ENCODE measurements around the gene SENP6. TPM values are rescaled to one million over a fixed set of nuclear protein-coding genes. Genes with fewer than 3 reads are reported as not detected.
"Not testable (repeated sequence)": the region's sequence is repeated elsewhere in the genome, so short reads cannot be mapped to it uniquely, and the experiment has no call there.

SENP6 gene
- polyA plus RNA-seq, 1 donor from 2014 or later: 113 TPM

DNA sequence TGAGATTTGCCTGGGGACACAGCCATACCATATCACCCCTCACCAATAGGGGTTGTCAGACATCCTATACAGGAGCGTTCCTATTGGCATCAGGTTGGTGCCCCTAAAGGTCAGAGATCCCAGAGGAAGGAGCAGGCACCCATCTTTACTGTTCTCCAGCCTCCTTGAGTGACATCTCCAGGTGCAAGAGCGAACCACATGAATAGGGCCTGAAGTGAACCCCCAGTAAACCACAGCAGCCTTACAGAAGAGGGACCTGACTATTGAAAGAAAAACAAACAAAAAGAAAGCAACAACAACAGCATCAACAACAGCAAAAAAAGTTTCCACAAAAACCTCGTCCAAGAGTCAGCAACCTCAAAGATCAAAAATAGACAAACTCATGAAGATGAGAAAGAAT lies 32.7 kb upstream of the SENP6 start:
- Histone ChIP-seq H3K4me3 (ENCODE audit: low read length) (no peak overlapping the region), H3F3A (ENCODE audit: insufficient read depth, low read length, poor library complexity, severe bottlenecking) (no peaks in the 10 kb centered on the region), H3K27ac (ENCODE audit: low read length) (no peak overlapping the region), H3K9me2 (ENCODE audit: insufficient read depth, low read length) (no peaks in the 10 kb centered on the region), H3K36me3 (ENCODE audit: insufficient read depth, low read length) (no peaks in the 10 kb centered on the region), H2AFZ (ENCODE audit: low read depth, low read length) (no peak overlapping the region), H3K27me3 (ENCODE audit: insufficient read depth, low read depth, low read length) (no peaks in the 10 kb centered on the region), H3K9ac (ENCODE audit: low read length) (no peak overlapping the region), H4K20me1 (ENCODE audit: insufficient read depth) (no peaks in the 10 kb centered on the region), H3K9me3 (ENCODE audit: low read length) (peaks cover 9% of the 10 kb centered on the region), H3K4me2 (ENCODE audit: low read length) (no peak overlapping the region), H3K79me2 (replicated peaks; ENCODE audit: insufficient read depth, low read length) (no peaks in the 10 kb centered on the region)
- TF ChIP-seq, protein P1, sequence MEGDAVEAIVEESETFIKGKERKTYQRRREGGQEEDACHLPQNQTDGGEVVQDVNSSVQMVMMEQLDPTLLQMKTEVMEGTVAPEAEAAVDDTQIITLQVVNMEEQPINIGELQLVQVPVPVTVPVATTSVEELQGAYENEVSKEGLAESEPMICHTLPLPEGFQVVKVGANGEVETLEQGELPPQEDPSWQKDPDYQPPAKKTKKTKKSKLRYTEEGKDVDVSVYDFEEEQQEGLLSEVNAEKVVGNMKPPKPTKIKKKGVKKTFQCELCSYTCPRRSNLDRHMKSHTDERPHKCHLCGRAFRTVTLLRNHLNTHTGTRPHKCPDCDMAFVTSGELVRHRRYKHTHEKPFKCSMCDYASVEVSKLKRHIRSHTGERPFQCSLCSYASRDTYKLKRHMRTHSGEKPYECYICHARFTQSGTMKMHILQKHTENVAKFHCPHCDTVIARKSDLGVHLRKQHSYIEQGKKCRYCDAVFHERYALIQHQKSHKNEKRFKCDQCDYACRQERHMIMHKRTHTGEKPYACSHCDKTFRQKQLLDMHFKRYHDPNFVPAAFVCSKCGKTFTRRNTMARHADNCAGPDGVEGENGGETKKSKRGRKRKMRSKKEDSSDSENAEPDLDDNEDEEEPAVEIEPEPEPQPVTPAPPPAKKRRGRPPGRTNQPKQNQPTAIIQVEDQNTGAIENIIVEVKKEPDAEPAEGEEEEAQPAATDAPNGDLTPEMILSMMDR (IDR thresholded peaks at IDR 0.05; ENCODE audit: poor library complexity, severe bottlenecking): no peak
- TF ChIP-seq MXI1 (conservative IDR thresholded peaks at IDR 0.05; ENCODE audit: poor library complexity, severe bottlenecking) (no peak), EZH2 (IDR thresholded peaks at IDR 0.05; ENCODE audit: borderline replicate concordance, insufficient read depth, low read length, poor library complexity, severe bottlenecking) (no peak)

DNA sequence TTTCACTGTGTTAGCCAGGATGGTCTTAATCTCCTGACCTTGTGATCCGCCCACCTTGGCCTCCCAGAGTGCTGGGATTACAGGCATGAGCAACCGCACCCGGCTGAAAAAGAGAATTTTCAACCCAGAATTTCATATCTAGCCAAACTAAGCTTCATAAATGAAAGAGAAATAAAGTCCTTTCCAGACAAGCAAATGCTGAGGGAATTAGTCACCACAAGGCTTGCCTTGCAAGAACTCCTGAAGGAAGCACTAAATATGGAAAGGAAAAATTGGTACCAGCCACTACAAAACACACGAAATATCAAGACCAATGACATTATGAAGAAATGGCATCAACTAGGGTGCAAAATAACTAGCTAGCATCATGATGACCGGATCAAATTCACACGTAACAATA lies 31.0 kb upstream of the SENP6 start:
- H3K9ac ChIP-seq (ENCODE audit: low read length); H3K9me3 ChIP-seq (ENCODE audit: low read length); H3K79me2 ChIP-seq (replicated peaks; ENCODE audit: insufficient read depth, low read length); H3K36me3 ChIP-seq (ENCODE audit: insufficient read depth, low read length); H2AFZ ChIP-seq (ENCODE audit: low read depth, low read length); H3K4me3 ChIP-seq (ENCODE audit: low read length); H4K20me1 ChIP-seq (ENCODE audit: insufficient read depth); H3K27ac ChIP-seq (ENCODE audit: low read length); H3K9me2 ChIP-seq (ENCODE audit: insufficient read depth, low read length); H3K27me3 ChIP-seq (ENCODE audit: insufficient read depth, low read depth, low read length); H3F3A ChIP-seq (ENCODE audit: insufficient read depth, low read length, poor library complexity, severe bottlenecking); H3K4me2 ChIP-seq (ENCODE audit: low read length): not testable (repeated sequence)

DNA sequence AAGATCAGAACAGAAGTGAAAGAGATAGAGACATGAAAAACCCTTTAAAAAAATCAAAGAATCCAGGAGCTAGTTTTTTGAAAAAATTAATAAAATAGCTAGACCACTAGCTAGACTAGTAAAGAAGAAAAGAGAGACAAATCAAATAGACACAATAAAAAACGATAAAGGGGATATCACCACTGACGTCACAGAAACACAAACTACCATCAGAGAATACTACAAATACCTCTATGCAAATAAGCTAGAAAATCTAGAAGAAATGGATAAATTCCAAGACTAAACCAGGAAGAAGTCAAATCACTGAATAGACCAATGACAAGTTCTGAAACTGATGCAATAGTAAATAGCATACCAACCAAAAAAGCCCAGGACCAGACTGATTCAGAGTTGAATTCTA lies 29.6 kb upstream of the SENP6 start:
- Histone ChIP-seq H3K27me3 (ENCODE audit: insufficient read depth, low read depth, low read length) (no peaks in the 10 kb centered on the region), H2AFZ (ENCODE audit: low read depth, low read length) (no peak overlapping the region), H3K79me2 (replicated peaks; ENCODE audit: insufficient read depth, low read length) (no peaks in the 10 kb centered on the region), H3K9me2 (ENCODE audit: insufficient read depth, low read length) (no peaks in the 10 kb centered on the region), H3K36me3 (ENCODE audit: insufficient read depth, low read length) (no peaks in the 10 kb centered on the region), H3K9me3 (ENCODE audit: low read length) (no peaks in the 10 kb centered on the region), H3K4me2 (ENCODE audit: low read length) (no peak overlapping the region), H3K9ac (ENCODE audit: low read length) (no peak overlapping the region), H3K4me3 (ENCODE audit: low read length) (no peak overlapping the region), H3K27ac (ENCODE audit: low read length) (no peak overlapping the region), H4K20me1 (ENCODE audit: insufficient read depth) (no peaks in the 10 kb centered on the region), H3F3A (ENCODE audit: insufficient read depth, low read length, poor library complexity, severe bottlenecking) (no peaks in the 10 kb centered on the region)
- TF ChIP-seq RAD21 (conservative IDR thresholded peaks at IDR 0.05) (no peak), SMC3 (conservative IDR thresholded peaks at IDR 0.05; ENCODE audit: poor library complexity) (no peak), MXI1 (conservative IDR thresholded peaks at IDR 0.05; ENCODE audit: poor library complexity, severe bottlenecking) (no peak), EP300 (conservative IDR thresholded peaks at IDR 0.05; ENCODE audit: poor library complexity, severe bottlenecking) (no peak), POLR2AphosphoS5 (IDR thresholded peaks at IDR 0.05) (no peak), EZH2 (IDR thresholded peaks at IDR 0.05; ENCODE audit: borderline replicate concordance, insufficient read depth, low read length, poor library complexity, severe bottlenecking) (no peak), TAF1 (IDR thresholded peaks at IDR 0.05; ENCODE audit: low read depth) (no peak)
- TF ChIP-seq, protein P2, sequence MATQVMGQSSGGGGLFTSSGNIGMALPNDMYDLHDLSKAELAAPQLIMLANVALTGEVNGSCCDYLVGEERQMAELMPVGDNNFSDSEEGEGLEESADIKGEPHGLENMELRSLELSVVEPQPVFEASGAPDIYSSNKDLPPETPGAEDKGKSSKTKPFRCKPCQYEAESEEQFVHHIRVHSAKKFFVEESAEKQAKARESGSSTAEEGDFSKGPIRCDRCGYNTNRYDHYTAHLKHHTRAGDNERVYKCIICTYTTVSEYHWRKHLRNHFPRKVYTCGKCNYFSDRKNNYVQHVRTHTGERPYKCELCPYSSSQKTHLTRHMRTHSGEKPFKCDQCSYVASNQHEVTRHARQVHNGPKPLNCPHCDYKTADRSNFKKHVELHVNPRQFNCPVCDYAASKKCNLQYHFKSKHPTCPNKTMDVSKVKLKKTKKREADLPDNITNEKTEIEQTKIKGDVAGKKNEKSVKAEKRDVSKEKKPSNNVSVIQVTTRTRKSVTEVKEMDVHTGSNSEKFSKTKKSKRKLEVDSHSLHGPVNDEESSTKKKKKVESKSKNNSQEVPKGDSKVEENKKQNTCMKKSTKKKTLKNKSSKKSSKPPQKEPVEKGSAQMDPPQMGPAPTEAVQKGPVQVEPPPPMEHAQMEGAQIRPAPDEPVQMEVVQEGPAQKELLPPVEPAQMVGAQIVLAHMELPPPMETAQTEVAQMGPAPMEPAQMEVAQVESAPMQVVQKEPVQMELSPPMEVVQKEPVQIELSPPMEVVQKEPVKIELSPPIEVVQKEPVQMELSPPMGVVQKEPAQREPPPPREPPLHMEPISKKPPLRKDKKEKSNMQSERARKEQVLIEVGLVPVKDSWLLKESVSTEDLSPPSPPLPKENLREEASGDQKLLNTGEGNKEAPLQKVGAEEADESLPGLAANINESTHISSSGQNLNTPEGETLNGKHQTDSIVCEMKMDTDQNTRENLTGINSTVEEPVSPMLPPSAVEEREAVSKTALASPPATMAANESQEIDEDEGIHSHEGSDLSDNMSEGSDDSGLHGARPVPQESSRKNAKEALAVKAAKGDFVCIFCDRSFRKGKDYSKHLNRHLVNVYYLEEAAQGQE (IDR thresholded peaks at IDR 0.05; ENCODE audit: borderline replicate concordance): no peak
- TF ChIP-seq, protein P1 (IDR thresholded peaks at IDR 0.05; ENCODE audit: poor library complexity, severe bottlenecking): no peak

Measured in neural cell (in vitro differentiated cells).